Activated CD8-positive, alpha-beta T cell treated with anti-CD3 and anti-CD28 coated beads for 36 hours (primary cell): ENCODE results near the gene LOC101059915.
A peak's percentile ranks its signal among the peaks of the same experiment; 100 is the strongest.

Experiments
- ATAC-seq: fragments of 200-7000 bp; cut with Tn5 transposase; one replicate; pipeline ENCODE4 v1.10.0; 2021; ENCODE audit warnings: mild to moderate bottlenecking, moderate library complexity
- CTCF ChIA-PET: fragments of 350-600 bp; sonication (Branson Sonifier 250); formaldehyde crosslinking; loops from one replicate; lab custom pipeline; 2021; ENCODE audit warnings: antibody characterized with exemption; lab: Charles Lee
- POLR2A ChIA-PET: fragments of 350-600 bp; sonication (Branson Sonifier 250); formaldehyde crosslinking; loops from one replicate; lab custom pipeline; 2021; ENCODE audit warnings: antibody characterized with exemption; lab: Charles Lee
- DNase-seq: peaks from one replicate; pipeline ENCODE4 v3.0.0-alpha.2; 2020
- H3K27ac Mint-ChIP-seq: one replicate; pipeline ENCODE4 v1.8.0; 2021; ENCODE audit warnings: mild to moderate bottlenecking, mixed read lengths
- H3K27me3 Mint-ChIP-seq: one replicate; pipeline ENCODE4 v1.8.0; 2021; ENCODE audit warnings: mixed read lengths
- H3K36me3 Mint-ChIP-seq: one replicate; pipeline ENCODE4 v1.8.0; 2021; ENCODE audit warnings: low read depth, mixed read lengths
- H3K4me1 Mint-ChIP-seq: one replicate; pipeline ENCODE4 v1.8.0; 2021; ENCODE audit warnings: low read depth, mixed read lengths
- H3K4me3 Mint-ChIP-seq: one replicate; pipeline ENCODE4 v1.8.0; 2021; ENCODE audit warnings: mild to moderate bottlenecking, moderate library complexity, mixed read lengths
- H3K9me3 Mint-ChIP-seq: one replicate; pipeline ENCODE4 v1.8.0; 2021; ENCODE audit warnings: mixed read lengths
- intact Hi-C: fragments of 100-400 bp; cut with micrococcal nuclease; formaldehyde crosslinking; loops from one replicate; pipeline ENCODE4 v1.10.0; 2022
- TF ChIP-seq, protein P1 (sequence below): fragments of 200-600 bp; IDR thresholded peaks from one replicate; pipeline ENCODE4 v1.8.0; 2022; ENCODE audit warnings: antibody characterized with exemption, mild to moderate bottlenecking

LOC101059915 gene

DNA sequence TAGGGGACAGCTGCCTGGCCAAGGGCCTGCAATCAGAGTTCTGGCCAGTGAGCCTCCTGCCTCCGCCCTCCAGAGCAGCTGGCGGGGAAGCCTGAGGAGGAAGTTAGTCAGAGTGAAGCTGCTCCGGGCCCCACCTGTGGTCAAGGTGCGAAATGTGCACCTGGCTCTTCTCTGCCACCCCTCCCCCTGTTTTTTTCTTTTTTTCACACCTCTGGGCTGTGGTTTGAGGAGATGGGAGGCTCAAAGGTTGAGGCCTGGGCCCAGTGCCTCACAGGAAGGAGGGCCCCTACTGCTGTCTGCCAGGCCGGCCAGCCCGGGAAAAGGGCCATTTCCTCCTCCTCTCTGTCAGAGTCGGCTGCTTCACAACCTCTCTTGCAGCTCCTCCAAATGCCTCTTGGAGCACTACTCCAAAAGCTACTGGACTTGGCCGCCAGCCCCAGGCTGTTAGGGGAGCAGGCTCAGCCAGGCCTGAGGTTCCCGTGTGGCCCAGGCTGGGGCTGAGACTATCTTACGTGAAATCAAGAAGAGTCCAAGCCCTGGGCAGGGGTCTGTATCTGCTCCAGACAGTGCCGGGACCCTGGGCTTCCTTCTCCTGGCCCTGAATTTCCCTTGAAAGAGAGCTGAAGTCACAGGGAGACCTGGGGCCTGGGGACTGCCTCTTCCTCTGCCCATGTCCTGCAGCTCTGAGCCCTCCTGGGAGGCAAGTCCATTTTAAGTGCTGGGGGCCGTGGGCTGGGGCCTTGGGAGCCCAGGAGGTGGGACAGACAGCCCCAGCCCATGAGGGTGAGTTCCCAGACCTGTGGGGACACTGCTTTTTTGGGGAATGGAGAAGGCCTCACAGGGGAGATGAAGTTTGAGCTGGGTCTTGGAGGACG is 44.5 kb upstream of the LOC101059915 start:
- peak overlapping the region; percentile 67 for H3K4me3 Mint-ChIP-seq
- TF ChIP-seq, protein P1, sequence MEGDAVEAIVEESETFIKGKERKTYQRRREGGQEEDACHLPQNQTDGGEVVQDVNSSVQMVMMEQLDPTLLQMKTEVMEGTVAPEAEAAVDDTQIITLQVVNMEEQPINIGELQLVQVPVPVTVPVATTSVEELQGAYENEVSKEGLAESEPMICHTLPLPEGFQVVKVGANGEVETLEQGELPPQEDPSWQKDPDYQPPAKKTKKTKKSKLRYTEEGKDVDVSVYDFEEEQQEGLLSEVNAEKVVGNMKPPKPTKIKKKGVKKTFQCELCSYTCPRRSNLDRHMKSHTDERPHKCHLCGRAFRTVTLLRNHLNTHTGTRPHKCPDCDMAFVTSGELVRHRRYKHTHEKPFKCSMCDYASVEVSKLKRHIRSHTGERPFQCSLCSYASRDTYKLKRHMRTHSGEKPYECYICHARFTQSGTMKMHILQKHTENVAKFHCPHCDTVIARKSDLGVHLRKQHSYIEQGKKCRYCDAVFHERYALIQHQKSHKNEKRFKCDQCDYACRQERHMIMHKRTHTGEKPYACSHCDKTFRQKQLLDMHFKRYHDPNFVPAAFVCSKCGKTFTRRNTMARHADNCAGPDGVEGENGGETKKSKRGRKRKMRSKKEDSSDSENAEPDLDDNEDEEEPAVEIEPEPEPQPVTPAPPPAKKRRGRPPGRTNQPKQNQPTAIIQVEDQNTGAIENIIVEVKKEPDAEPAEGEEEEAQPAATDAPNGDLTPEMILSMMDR = no peak
- ATAC-seq (peak; percentile 63), DNase-seq (peak; percentile 88)
- H3K4me1 Mint-ChIP-seq = peaks cover 56% of the 10 kb centered on the region
- peak overlapping the region; percentile 89 for H3K27ac Mint-ChIP-seq
- POLR2A ChIA-PET = interaction anchor here (0.6 to 2.3 kb wide), 8 partner anchors 9 to 120 kb away, joined by 3 to 16 read pairs (median 3); partner anchors contain the start of gene OGT
- CTCF ChIA-PET = interaction anchor here (0.8 to 1.8 kb wide), 8 partner anchors 11 to 29 kb away, joined by 3 to 5 read pairs (median 3); no protein-coding TSS in a partner anchor
- no peaks in the 10 kb centered on the region for H3K27me3 Mint-ChIP-seq
- peaks cover 11% of the 10 kb centered on the region for H3K36me3 Mint-ChIP-seq
- intact Hi-C loops = no loop called here
- H3K9me3 Mint-ChIP-seq = peaks cover 3% of the 10 kb centered on the region

DNA sequence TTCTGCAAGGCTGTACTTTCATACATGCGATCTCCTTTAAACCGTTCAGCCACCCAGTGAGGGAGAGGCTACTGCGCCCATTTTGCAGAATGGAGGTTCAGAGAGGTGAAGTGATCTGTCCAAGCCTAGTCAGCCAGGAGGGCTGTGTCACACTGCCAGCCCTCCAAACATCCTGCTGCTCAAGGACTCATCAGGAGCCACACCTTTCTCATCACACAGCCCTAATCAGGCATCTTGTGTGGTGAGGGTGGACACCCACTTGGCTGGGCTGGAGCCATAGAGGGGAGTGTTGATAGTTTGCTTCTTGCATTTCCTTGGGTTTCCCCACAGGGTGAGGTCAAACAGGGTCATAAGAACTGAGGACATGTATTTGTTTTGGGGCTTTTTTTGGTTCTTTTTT is 43.6 kb upstream of the LOC101059915 start:
- peak overlapping the region; percentile 89 for H3K27ac Mint-ChIP-seq
- peaks cover 3% of the 10 kb centered on the region for H3K9me3 Mint-ChIP-seq
- H3K4me3 Mint-ChIP-seq = peak overlapping the region; percentile 67
- POLR2A ChIA-PET = interaction anchor here (1.1 to 2.3 kb wide), 4 partner anchors 8 to 91 kb away, joined by 3 to 16 read pairs (median 7); partner anchors contain the start of gene OGT
- H3K27me3 Mint-ChIP-seq = no peaks in the 10 kb centered on the region
- intact Hi-C loops = no loop called here
- peak; percentile 63 for DNase-seq
- CTCF ChIA-PET = interaction anchor here (0.9 to 1.8 kb wide), 4 partner anchors 10 to 20 kb away, joined by 3 to 5 read pairs (median 3); no protein-coding TSS in a partner anchor
- TF ChIP-seq, protein P1 = no peak
- peaks cover 51% of the 10 kb centered on the region for H3K4me1 Mint-ChIP-seq
- ATAC-seq = peak; percentile 28
- peaks cover 9% of the 10 kb centered on the region for H3K36me3 Mint-ChIP-seq

DNA sequence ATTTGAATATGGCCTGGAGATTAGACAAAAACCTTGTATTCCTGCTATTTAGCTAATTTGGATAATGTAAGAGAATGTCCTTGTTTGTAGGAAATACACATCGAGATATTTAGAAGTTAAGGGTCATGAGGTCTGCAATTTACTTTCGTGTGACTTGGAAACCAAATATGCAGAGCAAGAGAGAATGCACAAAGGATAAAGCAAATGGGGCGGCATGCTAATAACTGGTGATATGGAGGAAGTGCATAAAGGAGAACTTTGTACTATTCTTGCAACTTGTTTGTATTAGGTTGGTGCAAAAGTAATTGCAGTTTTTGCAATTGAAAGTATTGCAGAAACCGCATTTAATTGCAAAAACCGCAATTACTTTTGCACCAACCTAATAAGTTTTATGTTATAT is 41.9 kb upstream of the LOC101059915 start:
- Mint-ChIP-seq H3K9me3 (peaks cover 2% of the 10 kb centered on the region), H3K36me3 (peaks cover 8% of the 10 kb centered on the region), H3K4me3 (no peak overlapping the region), H3K4me1 (peaks cover 44% of the 10 kb centered on the region), H3K27me3 (no peaks in the 10 kb centered on the region), H3K27ac (no peak overlapping the region)
- ATAC-seq (no peak), DNase-seq (no peak)
- TF ChIP-seq, protein P1 = no peak
- intact Hi-C loops = no loop called here
- ChIA-PET CTCF (interaction anchor here (2.6 kb wide), 1 partner anchor 9 kb away, joined by 8 read pairs; no protein-coding TSS in a partner anchor), POLR2A (interaction anchor here (0.7 to 2.1 kb wide), 3 partner anchors 11 to 92 kb away, joined by 3 to 5 read pairs (median 3); partner anchors contain the start of gene OGT)

DNA sequence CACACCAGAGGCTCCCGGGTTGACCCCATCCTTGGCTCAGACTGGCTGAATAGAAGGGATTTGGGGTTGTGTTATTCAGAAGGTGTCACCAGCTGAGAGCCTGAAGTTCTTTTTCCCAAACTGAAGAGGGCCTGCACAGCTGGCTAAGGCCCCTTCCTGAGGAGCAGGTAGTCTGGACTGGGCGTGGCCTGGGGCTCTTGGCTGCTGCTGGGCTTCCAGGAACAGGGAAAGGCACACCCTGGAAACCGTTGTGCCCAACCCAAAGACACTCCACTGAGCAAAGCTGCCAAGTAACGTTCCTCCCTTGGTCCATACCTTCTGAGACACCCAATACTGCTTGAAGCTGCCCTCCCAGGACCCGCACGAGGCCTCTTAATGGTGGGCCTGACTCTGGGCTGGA is 40.8 kb upstream of the LOC101059915 start:
- Mint-ChIP-seq H3K9me3 (no peaks in the 10 kb centered on the region), H3K36me3 (peaks cover 2% of the 10 kb centered on the region), H3K4me1 (peaks cover 39% of the 10 kb centered on the region), H3K27me3 (no peaks in the 10 kb centered on the region), H3K4me3 (no peak overlapping the region), H3K27ac (no peak overlapping the region)
- intact Hi-C loops = no loop called here
- CTCF ChIA-PET = interaction anchor here (0.6 to 2.6 kb wide), 2 partner anchors 10 to 253 kb away, joined by 3 to 8 read pairs; no protein-coding TSS in a partner anchor
- POLR2A ChIA-PET = interaction anchor here (1.0 kb wide), 1 partner anchor 8 kb away, joined by 5 read pairs; the partner anchor contains the start of gene CXCR3
- DNase-seq (no peak), ATAC-seq (no peak)
- TF ChIP-seq, protein P1 = no peak
